ENCODE measurements around the gene UBE2A. TPM values are rescaled to one million over a fixed set of nuclear protein-coding genes. Genes with fewer than 3 reads are reported as not detected.

The UBE2A gene
- polyA plus RNA-seq, 1 donor from 2014 or later, result 65.2 TPM

Other genes starting within 250 kb of the UBE2A start
- gene SLC25A43, start 175.2 kb upstream of the UBE2A start, polyA plus RNA-seq, result 12.5 TPM
- gene SLC25A5, start 106.1 kb upstream of the UBE2A start, polyA plus RNA-seq, result 298 TPM
- 24.0 TPM for gene STEEP1, start 9.2 kb upstream of the UBE2A start, polyA plus RNA-seq
- gene NKRF, start 31.9 kb downstream of the UBE2A start, polyA plus RNA-seq, result 7.1 TPM
- gene SEPTIN6, start 118.6 kb downstream of the UBE2A start, polyA plus RNA-seq, result 241 TPM
- gene SOWAHD, start 184.0 kb downstream of the UBE2A start, polyA plus RNA-seq, result 36.1 TPM
- 4,549 TPM for gene RPL39, start 217.1 kb downstream of the UBE2A start, polyA plus RNA-seq

Measured in IgD-negative memory B cell (primary cell).